PC-9 (cell line): ENCODE measurements around the gene MX2. TPM values are rescaled to one million over a fixed set of nuclear protein-coding genes. Genes with fewer than 3 reads are reported as not detected.

Source experiments
- BruUV-seq: library from RNA; stranded (reverse); fragments of 400-500 nt; replicated peaks from 2 replicates; lab custom pipeline; 2021; lab: Mats Ljungman, UMichigan
- CTCF ChIA-PET: fragments of 300-600 bp; sonication (Branson Sonifier 250); formaldehyde crosslinking; loops from one replicate; lab custom pipeline; 2022; ENCODE audit warnings: antibody characterized with exemption; lab: Charles Lee
- POLR2A ChIA-PET: fragments of 300-600 bp; sonication (Branson Sonifier 250); formaldehyde crosslinking; loops from one replicate; lab custom pipeline; 2022; ENCODE audit warnings: antibody characterized with exemption; ENCODE audit not compliant: unreplicated experiment; lab: Charles Lee
- DNase-seq, 2 experiments: peaks; one replicate each; pipeline versions ENCODE4 v3.0.0 to v3.0.0-alpha.2; 2015 to 2022; ENCODE audit warnings: mixed read lengths in 1 of 2
- H2AFZ ChIP-seq: fragments of 200-600 bp; sonication (generic); 2 replicates; pipeline ENCODE4 v1.8.1; 2017; ENCODE audit warnings: antibody characterized with exemption
- H3F3A ChIP-seq: fragments of 200-600 bp; sonication (generic); 2 replicates; pipeline ENCODE4 v1.8.1; 2017; ENCODE audit warnings: antibody characterized with exemption, mild to moderate bottlenecking, low read depth; ENCODE audit not compliant: insufficient read depth
- H3K27ac ChIP-seq: fragments of 200-600 bp; sonication (generic); 2 replicates; pipeline ENCODE4 v1.6.1; 2016; ENCODE audit warnings: mixed run types
- H3K27me3 ChIP-seq: fragments of 200-600 bp; sonication (generic); 2 replicates; pipeline ENCODE4 v1.6.1; 2016; ENCODE audit warnings: low read depth, mixed run types; ENCODE audit not compliant: insufficient read depth
- H3K36me3 ChIP-seq: fragments of 200-600 bp; sonication (generic); 2 replicates; pipeline ENCODE4 v1.6.1; 2016; ENCODE audit warnings: low read depth, mixed run types
- H3K4me1 ChIP-seq: fragments of 200-600 bp; sonication (generic); replicated peaks from 2 replicates; pipeline ENCODE4 v1.6.1; 2016; ENCODE audit warnings: mixed run types; ENCODE audit not compliant: insufficient read depth
- H3K4me2 ChIP-seq: fragments of 200-600 bp; sonication (generic); 2 replicates; pipeline ENCODE4 v1.6.1; 2017; ENCODE audit warnings: mixed run types
- H3K4me3 ChIP-seq: fragments of 200-600 bp; sonication (generic); 2 replicates; pipeline ENCODE4 v1.6.1; 2016; ENCODE audit warnings: mixed run types
- H3K79me2 ChIP-seq: fragments of 200-600 bp; sonication (generic); 2 replicates; pipeline ENCODE4 v1.6.1; 2017; ENCODE audit warnings: low read depth, mixed run types
- H3K9me2 ChIP-seq: fragments of 200-600 bp; sonication (generic); 2 replicates; pipeline ENCODE4 v1.8.1; 2017; ENCODE audit warnings: mild to moderate bottlenecking; ENCODE audit not compliant: insufficient read depth
- H3K9me3 ChIP-seq: fragments of 200-600 bp; sonication (generic); 2 replicates; pipeline ENCODE4 v1.8.1; 2016; ENCODE audit warnings: low read depth; ENCODE audit not compliant: insufficient read depth
- H4K20me1 ChIP-seq: fragments of 200-600 bp; sonication (generic); 2 replicates; pipeline ENCODE4 v1.8.1; 2017; ENCODE audit not compliant: insufficient read depth
- CTCF ChIP-seq: fragments of 200-600 bp; sonication (generic); conservative IDR thresholded peaks from 2 replicates; pipeline ENCODE4 v1.6.1; 2017; ENCODE audit warnings: mixed run types, antibody characterized with exemption, mild to moderate bottlenecking, moderate library complexity
- EZH2 ChIP-seq: fragments of 200-600 bp; sonication (generic); IDR thresholded peaks from 2 replicates; pipeline ENCODE4 v1.8.0; 2017; ENCODE audit warnings: antibody characterized with exemption, low read depth
- intact Hi-C: fragments of 100-400 bp; cut with micrococcal nuclease; formaldehyde crosslinking; loops from one replicate; pipeline ENCODE4 v1.10.0; 2022; ENCODE audit not compliant: unreplicated experiment
- total RNA-seq: library from RNA; stranded (reverse); gene quantifications from 2 replicates; pipeline ENCODE4 v1.2.3, GENCODE V29; 2021

The MX2 gene
- total RNA-seq, 1 experiment from 2014 or later: 2.5 TPM

- intact Hi-C loops: no loop called here
- Histone ChIP-seq H3K4me2 (no peak overlapping the region), H3K4me1 (peaks cover 14% of the 10 kb centered on the region), H3K4me3 (no peak overlapping the region), H3F3A (no peaks in the 10 kb centered on the region), H3K9me3 (no peaks in the 10 kb centered on the region), H3K27ac (no peak overlapping the region), H3K27me3 (no peaks in the 10 kb centered on the region), H3K36me3 (no peaks in the 10 kb centered on the region), H3K79me2 (no peaks in the 10 kb centered on the region), H4K20me1 (no peaks in the 10 kb centered on the region), H2AFZ (no peak overlapping the region), H3K9me2 (no peaks in the 10 kb centered on the region)
- TF ChIP-seq EZH2: no peak
- TF ChIP-seq CTCF: no peak
- no peak for DNase-seq
- no TSS peak for BruUV-seq
- ChIA-PET POLR2A (interaction anchor here (0.5 kb wide), 2 partner anchors 42 to 194 kb away, joined by 4 to 6 read pairs; no protein-coding TSS in a partner anchor), CTCF (no interaction called here)
Measured at GRCh38 chr21:41449613-41450012, 87.8 kb downstream of the MX2 start.

- TF ChIP-seq EZH2 (no peak), CTCF (no peak)
- no TSS peak for BruUV-seq
- Histone ChIP-seq H3K27me3 (no peaks in the 10 kb centered on the region), H4K20me1 (no peaks in the 10 kb centered on the region), H3K9me2 (no peaks in the 10 kb centered on the region), H3K79me2 (no peaks in the 10 kb centered on the region), H3K4me3 (no peak overlapping the region), H3K27ac (peak overlapping the region; percentile 42; the same call in 1 of the 2 replicates), H3K9me3 (no peaks in the 10 kb centered on the region), H3K36me3 (no peaks in the 10 kb centered on the region), H3F3A (no peaks in the 10 kb centered on the region), H3K4me1 (peaks cover 14% of the 10 kb centered on the region), H3K4me2 (peak overlapping the region; percentile 52), H2AFZ (no peak overlapping the region)
- intact Hi-C loops: no loop called here
- peak in 1 of 2 experiments; percentile 76 for DNase-seq
- POLR2A ChIA-PET: interaction anchor here (0.7 kb wide), 1 partner anchor 283 kb away, joined by 3 read pairs; no protein-coding TSS in a partner anchor
- CTCF ChIA-PET: interaction anchor here (1.0 kb wide), 1 partner anchor 169 kb away, joined by 3 read pairs; no protein-coding TSS in a partner anchor
Measured at GRCh38 chr21:41451753-41452676, 90.2 kb downstream of the MX2 start.

- Histone ChIP-seq H3K36me3 (no peaks in the 10 kb centered on the region), H3K9me2 (no peaks in the 10 kb centered on the region), H3K4me2 (no peak overlapping the region; the same call in 1 of the 2 replicates), H3F3A (no peaks in the 10 kb centered on the region), H3K79me2 (no peaks in the 10 kb centered on the region), H3K9me3 (no peaks in the 10 kb centered on the region), H4K20me1 (no peaks in the 10 kb centered on the region), H2AFZ (no peak overlapping the region), H3K27ac (no peak overlapping the region), H3K4me3 (no peak overlapping the region), H3K27me3 (no peaks in the 10 kb centered on the region), H3K4me1 (peaks cover 14% of the 10 kb centered on the region)
- CTCF ChIA-PET: no interaction called here
- TF ChIP-seq EZH2 (no peak), CTCF (no peak)
- no TSS peak for BruUV-seq
- POLR2A ChIA-PET: no interaction called here
- DNase-seq: no peak
- intact Hi-C loops: no loop called here
Measured at GRCh38 chr21:41453198-41453597, 91.4 kb downstream of the MX2 start.
